ENCODE data around the gene FBLL1.
"Not testable (repeated sequence)": the region's sequence is repeated elsewhere in the genome, so short reads cannot be mapped to it uniquely, and the experiment has no call there.

DNA sequence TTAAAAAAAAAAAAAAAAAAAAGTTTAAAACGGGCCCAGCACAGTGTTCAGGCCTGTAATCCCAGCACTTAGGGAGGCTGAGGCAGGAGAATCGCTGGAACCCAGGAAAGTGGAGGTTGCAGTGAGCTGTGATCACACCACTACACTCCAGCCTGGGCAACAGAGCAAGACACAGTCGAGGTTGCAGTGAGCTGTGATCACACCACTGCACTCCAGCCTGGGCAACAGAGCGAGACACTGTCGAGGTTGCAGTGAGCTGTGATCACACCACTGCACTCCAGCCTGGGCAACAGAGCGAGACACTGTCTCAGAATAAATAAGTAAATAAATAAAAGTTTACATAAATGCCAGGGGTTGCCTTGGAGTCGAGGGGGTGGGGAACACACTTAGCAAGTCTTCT is 5.2 kb downstream of the FBLL1 start:
- not testable (repeated sequence) for TF ChIP-seq CTCF (IDR thresholded peaks at IDR 0.05); ZFX (IDR thresholded peaks at IDR 0.05; ENCODE audit: borderline replicate concordance)

All from 22Rv1 (cell line).